Activated naive CD8-positive, alpha-beta T cell treated with anti-CD3 and anti-CD28 coated beads, Interleukin-2, amount 50 U/mL, for 16 hours (primary cell): ENCODE data around the gene UBFD1.
"Not testable (repeated sequence)": the region's sequence is repeated elsewhere in the genome, so short reads cannot be mapped to it uniquely, and the experiment has no call there.

Experiments
- DNase-seq: peaks from one replicate; pipeline ENCODE4 v3.0.0-alpha.2; 2020; ENCODE audit warnings: low read depth, low spot score

Gene UBFD1

GRCh38 chr16:23608194-23608593 lies 50.7 kb downstream of the UBFD1 start:
- DNase-seq: no peak

GRCh38 chr16:23609929-23610328 lies 52.4 kb downstream of the UBFD1 start:
- DNase-seq: no peak

- DNase-seq: not testable (repeated sequence)
These were observed 53.4 kb downstream of the UBFD1 start for GRCh38 chr16:23610905-23611304.

GRCh38 chr16:23611936-23612335 lies 54.4 kb downstream of the UBFD1 start:
- no peak for DNase-seq

- DNase-seq: no peak
These were observed 58.3 kb downstream of the UBFD1 start for GRCh38 chr16:23615805-23616204.
